Measurements from ENCODE around the gene NXT1. TPM values are rescaled to one million over a fixed set of nuclear protein-coding genes. Genes with fewer than 3 reads are reported as not detected.

NXT1 gene
- total RNA-seq, 1 experiment from 2014 or later: 40.1 TPM

DNA sequence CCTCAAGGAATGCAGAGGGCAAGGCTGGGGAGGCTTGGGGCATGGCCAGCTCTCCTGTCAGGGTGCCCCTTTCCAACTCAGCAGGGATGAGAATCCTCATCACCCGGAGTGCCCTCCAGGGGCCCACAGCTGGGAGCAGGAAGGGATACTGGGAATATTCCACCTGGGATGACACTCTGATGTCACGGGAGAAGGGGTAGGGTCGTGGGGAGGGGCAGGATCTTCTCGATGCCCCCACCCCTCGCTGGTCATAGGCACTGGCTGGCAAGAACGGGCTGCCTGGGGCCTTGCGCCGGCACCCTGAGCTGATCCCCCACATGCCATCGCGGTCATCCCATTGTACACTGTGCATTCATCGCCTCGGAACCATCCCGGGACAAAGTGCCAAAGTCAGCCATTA, 10.6 kb upstream of the NXT1 start:
- H3K9me3 Mint-ChIP-seq (ENCODE audit: unreplicated experiment): no peaks in the 10 kb centered on the region
- POLR2A ChIA-PET: interaction anchor here (0.6 to 3.4 kb wide), 7 partner anchors 8 to 648 kb away, joined by 3 to 25 read pairs (median 6); partner anchors contain the start of gene NXT1
- H3K4me1 Mint-ChIP-seq (ENCODE audit: insufficient read depth, unreplicated experiment): no peaks in the 10 kb centered on the region
- no peaks in the 10 kb centered on the region for H3K27me3 Mint-ChIP-seq (ENCODE audit: insufficient read depth, unreplicated experiment)
- intact Hi-C loops (cut with micrococcal nuclease): loop anchor here (1.0 to 10.0 kb wide), 6 partner anchors 105 to 1008 kb away; no protein-coding TSS in a partner anchor
- no peak overlapping the region for H3K4me3 Mint-ChIP-seq (ENCODE audit: unreplicated experiment)
- H3K36me3 Mint-ChIP-seq (ENCODE audit: insufficient read depth, unreplicated experiment): no peaks in the 10 kb centered on the region
- BruUV-seq (replicated peaks): no TSS peak
- TF ChIP-seq, protein P1, sequence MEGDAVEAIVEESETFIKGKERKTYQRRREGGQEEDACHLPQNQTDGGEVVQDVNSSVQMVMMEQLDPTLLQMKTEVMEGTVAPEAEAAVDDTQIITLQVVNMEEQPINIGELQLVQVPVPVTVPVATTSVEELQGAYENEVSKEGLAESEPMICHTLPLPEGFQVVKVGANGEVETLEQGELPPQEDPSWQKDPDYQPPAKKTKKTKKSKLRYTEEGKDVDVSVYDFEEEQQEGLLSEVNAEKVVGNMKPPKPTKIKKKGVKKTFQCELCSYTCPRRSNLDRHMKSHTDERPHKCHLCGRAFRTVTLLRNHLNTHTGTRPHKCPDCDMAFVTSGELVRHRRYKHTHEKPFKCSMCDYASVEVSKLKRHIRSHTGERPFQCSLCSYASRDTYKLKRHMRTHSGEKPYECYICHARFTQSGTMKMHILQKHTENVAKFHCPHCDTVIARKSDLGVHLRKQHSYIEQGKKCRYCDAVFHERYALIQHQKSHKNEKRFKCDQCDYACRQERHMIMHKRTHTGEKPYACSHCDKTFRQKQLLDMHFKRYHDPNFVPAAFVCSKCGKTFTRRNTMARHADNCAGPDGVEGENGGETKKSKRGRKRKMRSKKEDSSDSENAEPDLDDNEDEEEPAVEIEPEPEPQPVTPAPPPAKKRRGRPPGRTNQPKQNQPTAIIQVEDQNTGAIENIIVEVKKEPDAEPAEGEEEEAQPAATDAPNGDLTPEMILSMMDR (IDR thresholded peaks at IDR 0.05; ENCODE audit: unreplicated experiment): no peak
- no peak for DNase-seq (ENCODE audit: unreplicated experiment)
- CTCF ChIA-PET: interaction anchor here (0.6 to 10.9 kb wide), 22 partner anchors 10 to 1001 kb away, joined by 3 to 233 read pairs (median 4); partner anchors contain the start of gene NXT1
- no peak overlapping the region for H3K27ac Mint-ChIP-seq (ENCODE audit: low read depth, unreplicated experiment)

DNA sequence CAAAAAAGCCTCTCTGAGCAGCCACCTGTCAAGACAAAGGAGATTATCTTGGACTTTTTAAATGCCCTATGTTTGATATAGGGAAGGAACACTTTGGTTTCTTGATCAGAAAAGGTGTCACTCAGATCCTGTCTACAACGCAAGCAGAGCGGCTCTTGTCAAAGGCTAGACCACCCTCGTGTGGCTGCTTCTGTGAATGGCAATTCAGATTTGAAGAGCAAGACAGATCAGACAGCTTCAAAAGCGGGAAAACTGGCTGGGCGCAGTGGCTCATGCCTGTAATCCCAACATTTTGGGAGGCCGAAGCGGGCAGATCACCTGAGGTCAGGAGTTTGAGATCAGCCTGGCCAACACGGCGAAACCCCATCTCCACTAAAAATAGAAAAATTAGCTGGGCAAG, 10.1 kb upstream of the NXT1 start:
- no peaks in the 10 kb centered on the region for H3K36me3 Mint-ChIP-seq (ENCODE audit: insufficient read depth, unreplicated experiment)

DNA sequence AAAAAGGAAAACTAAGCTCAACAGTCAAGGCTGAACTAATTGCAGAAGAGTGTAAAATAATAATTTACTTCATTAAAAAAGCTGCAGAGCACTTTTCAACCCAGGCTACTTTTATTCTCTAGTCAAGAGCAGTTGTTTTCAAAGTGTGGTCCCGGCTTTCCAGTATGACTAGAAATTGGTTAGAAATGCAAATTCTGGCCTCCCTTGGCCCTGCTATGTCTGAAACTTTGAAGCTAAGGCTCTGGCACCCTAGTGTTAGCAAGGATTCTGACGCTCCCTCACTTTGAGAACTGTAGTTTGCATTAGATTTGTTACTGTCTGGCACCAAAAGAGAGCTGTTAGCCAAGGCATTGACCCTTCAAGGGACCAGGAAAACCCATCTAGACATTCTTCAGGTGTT, 9.5 kb upstream of the NXT1 start:
- CTCF ChIA-PET: interaction anchor here (0.6 to 10.9 kb wide), 30 partner anchors 9 to 1913 kb away, joined by 3 to 233 read pairs (median 3); partner anchors contain the start of gene NXT1

More for the DNA sequence above, 10.1 kb upstream of the NXT1 start:
- ChIA-PET POLR2A (interaction anchor here (0.8 to 3.4 kb wide), 5 partner anchors 9 to 649 kb away, joined by 3 to 25 read pairs (median 6); partner anchors contain the start of gene NXT1), CTCF (interaction anchor here (0.6 to 10.9 kb wide), 29 partner anchors 10 to 1006 kb away, joined by 3 to 233 read pairs (median 3); partner anchors contain the start of gene NXT1)
- Mint-ChIP-seq H3K27ac (ENCODE audit: low read depth, unreplicated experiment) (no peak overlapping the region), H3K9me3 (ENCODE audit: unreplicated experiment) (no peaks in the 10 kb centered on the region), H3K27me3 (ENCODE audit: insufficient read depth, unreplicated experiment) (no peaks in the 10 kb centered on the region), H3K4me3 (ENCODE audit: unreplicated experiment) (no peak overlapping the region), H3K4me1 (ENCODE audit: insufficient read depth, unreplicated experiment) (no peaks in the 10 kb centered on the region)
- peak; percentile 61 for DNase-seq (ENCODE audit: unreplicated experiment)
- intact Hi-C loops (cut with micrococcal nuclease): loop anchor here (1.0 to 10.0 kb wide), 6 partner anchors 106 to 1008 kb away; no protein-coding TSS in a partner anchor
- TF ChIP-seq, protein P1 (IDR thresholded peaks at IDR 0.05; ENCODE audit: unreplicated experiment): peak; percentile 62
- BruUV-seq (replicated peaks): no TSS peak

DNA sequence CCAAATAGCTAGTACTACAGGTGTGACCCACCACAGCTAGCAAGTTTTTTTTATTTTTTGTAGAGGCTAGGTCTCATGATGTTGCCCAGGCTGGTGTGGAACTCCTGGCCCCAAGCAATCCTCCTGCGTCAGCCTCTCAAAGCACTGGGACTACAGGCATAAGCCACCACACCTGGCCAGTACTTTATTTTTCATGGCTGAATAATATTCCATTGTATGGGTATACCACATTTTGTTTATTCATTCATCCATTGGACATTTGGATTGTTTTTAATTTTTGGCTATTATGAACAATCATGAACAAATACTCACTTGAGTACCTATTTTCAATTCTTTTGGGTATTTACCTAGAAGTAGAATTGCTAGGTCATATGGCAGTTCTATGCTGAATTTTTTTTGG, 7.0 kb upstream of the NXT1 start:
- no peak for DNase-seq (ENCODE audit: unreplicated experiment)
- Mint-ChIP-seq H3K4me1 (ENCODE audit: insufficient read depth, unreplicated experiment) (no peaks in the 10 kb centered on the region), H3K4me3 (ENCODE audit: unreplicated experiment) (no peak overlapping the region), H3K27ac (ENCODE audit: low read depth, unreplicated experiment) (no peak overlapping the region), H3K27me3 (ENCODE audit: insufficient read depth, unreplicated experiment) (no peaks in the 10 kb centered on the region), H3K9me3 (ENCODE audit: unreplicated experiment) (no peaks in the 10 kb centered on the region), H3K36me3 (ENCODE audit: insufficient read depth, unreplicated experiment) (no peaks in the 10 kb centered on the region)
- no TSS peak for BruUV-seq (replicated peaks)
- ChIA-PET POLR2A (interaction anchor here (0.6 kb wide), 1 partner anchor 663 kb away, joined by 3 read pairs; no protein-coding TSS in a partner anchor), CTCF (interaction anchor here (0.9 to 10.9 kb wide), 4 partner anchors 22 to 651 kb away, joined by 3 to 233 read pairs (median 4); no protein-coding TSS in a partner anchor)
- TF ChIP-seq, protein P1 (IDR thresholded peaks at IDR 0.05; ENCODE audit: unreplicated experiment): no peak
- intact Hi-C loops (cut with micrococcal nuclease): loop anchor here (5.0 to 10.0 kb wide), 2 partner anchors 109 to 1011 kb away; no protein-coding TSS in a partner anchor

More for the DNA sequence above, 9.5 kb upstream of the NXT1 start:
- POLR2A ChIA-PET: interaction anchor here (0.8 to 3.4 kb wide), 5 partner anchors 9 to 649 kb away, joined by 3 to 25 read pairs (median 6); partner anchors contain the start of gene NXT1
- intact Hi-C loops (cut with micrococcal nuclease): loop anchor here (5.0 to 10.0 kb wide), 2 partner anchors 106 to 1009 kb away; no protein-coding TSS in a partner anchor
- no peak for DNase-seq (ENCODE audit: unreplicated experiment)
- BruUV-seq (replicated peaks): no TSS peak
- Mint-ChIP-seq H3K4me1 (ENCODE audit: insufficient read depth, unreplicated experiment) (no peaks in the 10 kb centered on the region), H3K9me3 (ENCODE audit: unreplicated experiment) (no peaks in the 10 kb centered on the region), H3K27me3 (ENCODE audit: insufficient read depth, unreplicated experiment) (no peaks in the 10 kb centered on the region), H3K36me3 (ENCODE audit: insufficient read depth, unreplicated experiment) (no peaks in the 10 kb centered on the region), H3K4me3 (ENCODE audit: unreplicated experiment) (no peak overlapping the region), H3K27ac (ENCODE audit: low read depth, unreplicated experiment) (no peak overlapping the region)
- TF ChIP-seq, protein P1 (IDR thresholded peaks at IDR 0.05; ENCODE audit: unreplicated experiment): no peak
